Epithelial cell of proximal tubule (primary cell): ENCODE data around the gene CCL20. TPM values are rescaled to one million over a fixed set of nuclear protein-coding genes. Genes with fewer than 3 reads are reported as not detected.

Experiments
- DNase-seq: peaks from one replicate; pipeline ENCODE4 v3.0.0-alpha.2; 2011; ENCODE audit warnings: low read depth
- H3K4me3 ChIP-seq: 2 replicates; pipeline ENCODE4 v1.5.1; 2011; ENCODE audit warnings: low read depth, mild to moderate bottlenecking, low read length
- CTCF ChIP-seq: conservative IDR thresholded peaks from 2 replicates; pipeline ENCODE4 v1.5.1; 2012; ENCODE audit warnings: low read depth, mild to moderate bottlenecking, low read length
- total RNA-seq: library from RNA; depleted of rRNA; stranded (reverse); fragments of >200 nt; gene quantifications from 2 replicates; pipeline ENCODE4 v1.2.3, GENCODE V29; 2015

Gene CCL20
- total RNA-seq, 1 donor from 2014 or later: 1.0 TPM

GRCh38 chr2:227849906-227850305 is 36.3 kb downstream of the CCL20 start:
- DNase-seq: no peak
- TF ChIP-seq CTCF: no peak
- no peak overlapping the region for H3K4me3 ChIP-seq

GRCh38 chr2:227853204-227853629 is 39.6 kb downstream of the CCL20 start:
- DNase-seq: peak; percentile 99
- TF ChIP-seq CTCF: no peak
- H3K4me3 ChIP-seq: no peak overlapping the region

- DNase-seq: peak; percentile 98
- TF ChIP-seq CTCF: no peak
- H3K4me3 ChIP-seq: no peak overlapping the region
These were observed 40.2 kb downstream of the CCL20 start for GRCh38 chr2:227853765-227854271.

GRCh38 chr2:227855440-227855839 is 41.8 kb downstream of the CCL20 start:
- H3K4me3 ChIP-seq: no peak overlapping the region
- TF ChIP-seq CTCF: no peak
- DNase-seq: no peak

GRCh38 chr2:227856697-227857096 is 43.1 kb downstream of the CCL20 start:
- no peak for DNase-seq
- no peak overlapping the region for H3K4me3 ChIP-seq

GRCh38 chr2:227860221-227860641 is 46.6 kb downstream of the CCL20 start:
- H3K4me3 ChIP-seq: no peak overlapping the region
- DNase-seq: no peak
- no peak for TF ChIP-seq CTCF

More at GRCh38 chr2:227856697-227857096, 43.1 kb downstream of the CCL20 start:
- no peak for TF ChIP-seq CTCF

- no peak for DNase-seq
- H3K4me3 ChIP-seq: no peak overlapping the region
- TF ChIP-seq CTCF: no peak
These were observed 47.4 kb downstream of the CCL20 start for GRCh38 chr2:227861011-227861410.
